Mesothelial cell of epicardium (in vitro differentiated cells): ENCODE data around the gene CCR9. TPM values are rescaled to one million over a fixed set of nuclear protein-coding genes. Genes with fewer than 3 reads are reported as not detected.
"Not testable (repeated sequence)": the region's sequence is repeated elsewhere in the genome, so short reads cannot be mapped to it uniquely, and the experiment has no call there.

Experiments
- DNase-seq, 2 experiments: peaks; one replicate each; pipeline ENCODE4 v3.0.0; 2021; ENCODE audit warnings: low spot score in 2 of 2; ENCODE audit not compliant: unreplicated experiment in 2 of 2
- H3K27ac Mint-ChIP-seq: 2 replicates; pipeline ENCODE4 v1.8.0; 2021; ENCODE audit warnings: mixed read lengths
- H3K27me3 Mint-ChIP-seq: 2 replicates; pipeline ENCODE4 v1.8.0; 2021; ENCODE audit warnings: low read depth, mixed read lengths
- H3K36me3 Mint-ChIP-seq: 2 replicates; pipeline ENCODE4 v1.8.0; 2021; ENCODE audit warnings: mixed read lengths
- H3K4me1 Mint-ChIP-seq: 2 replicates; pipeline ENCODE4 v1.8.0; 2021; ENCODE audit warnings: mixed read lengths
- H3K4me3 Mint-ChIP-seq: 2 replicates; pipeline ENCODE4 v1.8.0; 2021; ENCODE audit warnings: mild to moderate bottlenecking, moderate library complexity, mixed read lengths
- H3K9me3 Mint-ChIP-seq: 2 replicates; pipeline ENCODE4 v1.8.0; 2021; ENCODE audit warnings: mixed read lengths
- total RNA-seq: library from RNA; stranded (reverse); gene quantifications from 3 replicates; pipeline ENCODE4 v1.2.1, GENCODE V29; 2021
- TF ChIP-seq, protein P1 (sequence below): fragments of 200-600 bp; sonication (generic); IDR thresholded peaks from one replicate; pipeline ENCODE4 v1.5.0; 2021; ENCODE audit warnings: antibody characterized with exemption; ENCODE audit not compliant: unreplicated experiment

The CCR9 gene
- total RNA-seq, 1 donor from 2014 or later = not detected

DNA sequence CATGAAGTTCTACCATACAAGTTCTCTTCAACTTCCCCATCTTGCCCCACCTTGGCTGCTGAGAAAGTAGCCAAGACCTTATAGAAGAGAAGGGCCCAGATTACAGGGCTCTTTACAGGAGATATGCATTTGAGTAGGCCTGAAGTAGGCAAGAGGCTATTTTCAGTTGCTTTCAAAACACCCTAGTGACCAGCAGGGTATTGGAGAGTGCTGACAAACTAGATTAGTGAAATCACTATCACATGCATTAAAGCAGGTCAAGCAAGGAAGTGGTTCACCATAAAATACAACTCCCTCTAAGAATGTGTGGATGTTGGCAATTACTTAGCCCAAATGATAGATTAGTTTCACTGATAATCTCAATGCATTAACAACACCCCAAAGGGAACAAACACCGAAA, 41.7 kb upstream of the CCR9 start:
- TF ChIP-seq, protein P1, sequence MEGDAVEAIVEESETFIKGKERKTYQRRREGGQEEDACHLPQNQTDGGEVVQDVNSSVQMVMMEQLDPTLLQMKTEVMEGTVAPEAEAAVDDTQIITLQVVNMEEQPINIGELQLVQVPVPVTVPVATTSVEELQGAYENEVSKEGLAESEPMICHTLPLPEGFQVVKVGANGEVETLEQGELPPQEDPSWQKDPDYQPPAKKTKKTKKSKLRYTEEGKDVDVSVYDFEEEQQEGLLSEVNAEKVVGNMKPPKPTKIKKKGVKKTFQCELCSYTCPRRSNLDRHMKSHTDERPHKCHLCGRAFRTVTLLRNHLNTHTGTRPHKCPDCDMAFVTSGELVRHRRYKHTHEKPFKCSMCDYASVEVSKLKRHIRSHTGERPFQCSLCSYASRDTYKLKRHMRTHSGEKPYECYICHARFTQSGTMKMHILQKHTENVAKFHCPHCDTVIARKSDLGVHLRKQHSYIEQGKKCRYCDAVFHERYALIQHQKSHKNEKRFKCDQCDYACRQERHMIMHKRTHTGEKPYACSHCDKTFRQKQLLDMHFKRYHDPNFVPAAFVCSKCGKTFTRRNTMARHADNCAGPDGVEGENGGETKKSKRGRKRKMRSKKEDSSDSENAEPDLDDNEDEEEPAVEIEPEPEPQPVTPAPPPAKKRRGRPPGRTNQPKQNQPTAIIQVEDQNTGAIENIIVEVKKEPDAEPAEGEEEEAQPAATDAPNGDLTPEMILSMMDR = no peak
- H3K9me3 Mint-ChIP-seq = no peaks in the 10 kb centered on the region
- no peak for DNase-seq
- peaks cover 12% of the 10 kb centered on the region for H3K4me1 Mint-ChIP-seq
- no peak overlapping the region for H3K27ac Mint-ChIP-seq
- no peaks in the 10 kb centered on the region for H3K36me3 Mint-ChIP-seq
- peaks cover 62% of the 10 kb centered on the region for H3K27me3 Mint-ChIP-seq
- H3K4me3 Mint-ChIP-seq = no peak overlapping the region

DNA sequence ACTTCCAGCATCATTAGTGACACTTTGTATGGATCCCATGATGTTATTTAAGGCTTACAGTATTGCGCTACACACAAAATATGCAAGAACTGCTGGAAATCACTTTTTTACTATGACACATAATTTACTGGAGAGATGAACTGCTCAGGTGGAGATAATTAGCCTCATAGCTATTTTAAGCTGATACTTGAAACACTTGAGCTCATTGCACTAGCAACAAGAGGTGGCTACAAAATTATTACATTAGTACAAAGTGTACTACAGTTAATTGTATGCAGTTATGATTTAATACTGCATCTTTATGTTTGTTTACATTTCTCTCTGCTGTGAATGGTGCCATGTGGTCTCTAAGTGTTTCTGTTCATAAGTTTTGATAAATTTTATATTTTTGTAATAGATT, 38.0 kb upstream of the CCR9 start:
- no peaks in the 10 kb centered on the region for H3K9me3 Mint-ChIP-seq
- H3K4me1 Mint-ChIP-seq = no peaks in the 10 kb centered on the region
- no peaks in the 10 kb centered on the region for H3K36me3 Mint-ChIP-seq
- no peak for DNase-seq
- no peak overlapping the region for H3K4me3 Mint-ChIP-seq
- TF ChIP-seq, protein P1 = no peak
- H3K27me3 Mint-ChIP-seq = peaks cover 92% of the 10 kb centered on the region
- no peak overlapping the region for H3K27ac Mint-ChIP-seq

DNA sequence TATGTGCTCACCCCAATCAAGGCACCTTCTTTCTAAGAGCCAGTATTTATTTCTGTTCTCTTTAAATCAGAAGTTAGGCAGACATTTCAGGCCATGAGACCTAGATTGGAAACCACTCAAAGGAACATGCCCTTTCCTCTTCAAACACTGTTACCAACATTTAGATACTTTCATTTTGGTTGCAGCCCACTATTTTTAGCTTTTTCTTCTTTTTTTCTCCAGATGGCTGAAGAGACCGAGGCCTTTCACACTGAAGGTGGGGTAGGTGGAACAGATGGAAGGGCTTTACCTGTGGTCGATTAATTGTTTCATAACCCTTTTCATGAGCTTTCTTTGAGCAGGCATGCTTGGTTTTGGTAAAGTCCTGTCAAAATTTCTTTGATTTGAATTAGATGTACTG, 33.5 kb upstream of the CCR9 start:
- Mint-ChIP-seq H3K27me3 (peaks cover 77% of the 10 kb centered on the region), H3K4me3 (no peak overlapping the region), H3K36me3 (no peaks in the 10 kb centered on the region), H3K9me3 (peaks cover 11% of the 10 kb centered on the region), H3K4me1 (no peaks in the 10 kb centered on the region), H3K27ac (no peak overlapping the region)
- TF ChIP-seq, protein P1 = no peak
- DNase-seq = no peak

DNA sequence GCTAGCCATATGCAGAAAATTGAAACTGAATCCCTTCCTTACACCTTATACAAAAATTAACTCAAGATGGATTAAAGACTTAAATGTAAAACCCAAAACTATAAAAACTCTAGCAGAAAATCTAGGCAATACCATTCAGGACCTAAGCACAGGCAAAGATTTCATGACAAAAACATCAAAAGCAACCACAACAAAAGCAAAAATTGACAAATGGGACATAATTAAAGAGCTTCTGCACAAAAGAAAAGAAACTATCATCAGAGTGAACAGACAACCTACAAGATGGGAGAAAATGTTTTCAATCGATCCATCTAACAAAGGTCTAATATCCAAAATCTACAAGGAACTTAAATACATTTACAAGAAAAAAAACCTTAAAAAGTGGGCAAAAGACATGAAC, 30.0 kb upstream of the CCR9 start:
- H3K4me1 Mint-ChIP-seq, H3K27ac Mint-ChIP-seq, H3K36me3 Mint-ChIP-seq, H3K4me3 Mint-ChIP-seq, DNase-seq: not testable (repeated sequence)
- H3K9me3 Mint-ChIP-seq = peaks cover 11% of the 10 kb centered on the region
- H3K27me3 Mint-ChIP-seq = peaks cover 52% of the 10 kb centered on the region

DNA sequence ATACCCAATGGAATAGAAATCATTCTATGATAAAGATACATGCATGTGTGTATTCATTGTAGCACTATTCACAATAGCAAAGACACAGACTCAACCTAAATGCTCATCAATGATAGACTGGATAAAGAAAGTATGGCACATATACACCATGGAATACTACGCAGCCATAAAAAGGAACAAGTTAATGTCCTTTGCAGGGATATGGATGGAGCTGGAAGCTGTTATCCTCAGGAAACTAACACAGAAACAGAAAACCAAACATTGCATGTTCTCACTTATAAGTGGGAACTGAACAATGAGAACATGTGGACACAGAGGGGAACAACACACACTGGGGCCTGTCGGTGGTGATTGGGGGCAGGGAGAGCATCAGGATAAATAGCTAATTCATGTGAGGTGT, 29.3 kb upstream of the CCR9 start:
- Mint-ChIP-seq H3K27me3 (peaks cover 49% of the 10 kb centered on the region), H3K4me1 (peaks cover 11% of the 10 kb centered on the region), H3K9me3 (peaks cover 11% of the 10 kb centered on the region)
- DNase-seq, H3K4me3 Mint-ChIP-seq, H3K27ac Mint-ChIP-seq, H3K36me3 Mint-ChIP-seq: not testable (repeated sequence)

DNA sequence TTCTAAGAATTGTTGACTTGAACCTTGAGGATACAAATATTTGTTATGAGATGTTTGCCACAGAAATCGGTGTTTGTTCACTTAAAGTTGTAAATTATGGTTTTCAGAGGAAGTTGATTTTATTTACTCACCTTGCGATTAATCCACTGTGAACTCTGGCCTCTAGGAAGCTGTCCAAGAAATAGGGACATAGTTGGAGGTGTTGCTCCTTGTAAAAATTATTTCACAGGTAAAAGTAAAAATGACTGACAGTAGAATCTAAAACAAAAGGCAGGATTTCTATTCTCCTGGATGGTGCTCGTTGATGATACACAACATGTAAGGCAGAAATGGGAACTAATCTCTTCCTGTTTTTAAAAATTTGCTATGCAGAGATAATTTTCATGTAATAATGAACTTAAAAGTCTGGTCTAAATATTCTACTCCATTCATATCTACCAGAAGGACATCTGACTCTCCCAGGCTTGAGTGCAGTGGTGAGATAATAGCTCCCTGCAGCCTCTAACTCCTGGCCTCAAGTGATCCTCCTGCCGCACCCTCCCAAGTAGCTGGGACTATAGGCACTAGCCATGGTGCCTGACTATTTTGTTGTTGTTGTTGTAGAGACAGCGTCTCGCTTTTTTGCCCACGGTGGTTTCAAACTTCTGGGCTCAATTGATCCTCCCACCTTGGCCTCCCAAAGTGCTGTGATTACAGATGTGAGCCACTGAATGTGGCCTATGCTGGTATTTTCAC, 27.4 kb upstream of the CCR9 start:
- Mint-ChIP-seq H3K27ac (no peak overlapping the region), H3K36me3 (no peaks in the 10 kb centered on the region), H3K27me3 (peaks cover 41% of the 10 kb centered on the region), H3K4me1 (peaks cover 21% of the 10 kb centered on the region), H3K9me3 (peaks cover 19% of the 10 kb centered on the region), H3K4me3 (no peak overlapping the region)
- no peak for DNase-seq
- TF ChIP-seq, protein P1 = no peak
